ENCODE results near the gene CNTN5. TPM values are rescaled to one million over a fixed set of nuclear protein-coding genes. Genes with fewer than 3 reads are reported as not detected.

The CNTN5 gene
- total RNA-seq, 2 experiments from 2014 or later = not detected

DNA sequence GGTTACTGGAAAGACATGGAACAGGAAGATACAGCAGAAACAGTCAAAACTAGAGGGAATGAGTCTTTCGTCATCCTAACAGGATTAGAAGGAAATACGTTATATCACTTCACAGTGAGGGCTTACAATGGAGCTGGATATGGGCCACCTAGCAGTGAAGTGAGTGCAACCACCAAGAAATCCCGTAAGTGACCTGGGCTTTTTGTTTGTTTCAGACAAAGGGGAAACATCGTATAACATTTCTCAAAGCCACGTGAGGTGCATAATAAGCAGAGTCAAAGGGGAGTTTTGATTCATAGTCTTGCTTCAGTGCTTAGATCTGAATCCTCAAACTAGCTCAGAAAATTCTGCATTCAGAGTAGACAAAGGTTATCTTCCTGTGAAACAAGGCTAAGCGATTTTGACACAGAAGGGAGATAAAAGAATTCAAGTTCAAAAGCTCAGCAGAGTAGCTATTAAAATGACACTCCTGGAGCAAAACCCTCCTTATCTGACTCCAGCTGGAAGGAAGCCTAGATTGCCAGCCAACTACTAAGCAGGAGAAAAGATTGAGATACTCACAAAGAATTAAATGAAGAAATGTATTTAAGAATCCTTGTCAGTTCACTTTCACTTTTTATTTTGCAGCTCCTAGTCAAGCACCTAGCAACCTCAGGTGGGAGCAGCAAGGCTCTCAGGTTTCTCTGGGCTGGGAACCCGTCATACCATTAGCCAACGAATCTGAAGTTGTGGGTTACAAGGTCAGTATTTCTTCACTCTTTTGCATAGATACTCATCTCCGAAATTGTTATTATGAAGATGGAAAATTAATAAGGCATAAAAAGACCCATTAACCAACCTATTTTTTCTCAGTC, 1319.9 kb downstream of the CNTN5 start:
- Mint-ChIP-seq H3K27me3 (no peaks in the 10 kb centered on the region), H3K36me3 (ENCODE audit: low read depth) (no peaks in the 10 kb centered on the region), H3K9me3 (peaks cover 4% of the 10 kb centered on the region), H3K4me1 (ENCODE audit: low read depth) (no peaks in the 10 kb centered on the region), H3K4me3 (no peak overlapping the region), H3K27ac (no peak overlapping the region)
- CTCF ChIA-PET = no interaction called here
- TF ChIP-seq, protein P1, sequence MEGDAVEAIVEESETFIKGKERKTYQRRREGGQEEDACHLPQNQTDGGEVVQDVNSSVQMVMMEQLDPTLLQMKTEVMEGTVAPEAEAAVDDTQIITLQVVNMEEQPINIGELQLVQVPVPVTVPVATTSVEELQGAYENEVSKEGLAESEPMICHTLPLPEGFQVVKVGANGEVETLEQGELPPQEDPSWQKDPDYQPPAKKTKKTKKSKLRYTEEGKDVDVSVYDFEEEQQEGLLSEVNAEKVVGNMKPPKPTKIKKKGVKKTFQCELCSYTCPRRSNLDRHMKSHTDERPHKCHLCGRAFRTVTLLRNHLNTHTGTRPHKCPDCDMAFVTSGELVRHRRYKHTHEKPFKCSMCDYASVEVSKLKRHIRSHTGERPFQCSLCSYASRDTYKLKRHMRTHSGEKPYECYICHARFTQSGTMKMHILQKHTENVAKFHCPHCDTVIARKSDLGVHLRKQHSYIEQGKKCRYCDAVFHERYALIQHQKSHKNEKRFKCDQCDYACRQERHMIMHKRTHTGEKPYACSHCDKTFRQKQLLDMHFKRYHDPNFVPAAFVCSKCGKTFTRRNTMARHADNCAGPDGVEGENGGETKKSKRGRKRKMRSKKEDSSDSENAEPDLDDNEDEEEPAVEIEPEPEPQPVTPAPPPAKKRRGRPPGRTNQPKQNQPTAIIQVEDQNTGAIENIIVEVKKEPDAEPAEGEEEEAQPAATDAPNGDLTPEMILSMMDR (IDR thresholded peaks at IDR 0.05) = no peak
- ATAC-seq (no peak), DNase-seq (no peak)
- intact Hi-C loops (cut with micrococcal nuclease) = no loop called here
- POLR2A ChIA-PET = no interaction called here

DNA sequence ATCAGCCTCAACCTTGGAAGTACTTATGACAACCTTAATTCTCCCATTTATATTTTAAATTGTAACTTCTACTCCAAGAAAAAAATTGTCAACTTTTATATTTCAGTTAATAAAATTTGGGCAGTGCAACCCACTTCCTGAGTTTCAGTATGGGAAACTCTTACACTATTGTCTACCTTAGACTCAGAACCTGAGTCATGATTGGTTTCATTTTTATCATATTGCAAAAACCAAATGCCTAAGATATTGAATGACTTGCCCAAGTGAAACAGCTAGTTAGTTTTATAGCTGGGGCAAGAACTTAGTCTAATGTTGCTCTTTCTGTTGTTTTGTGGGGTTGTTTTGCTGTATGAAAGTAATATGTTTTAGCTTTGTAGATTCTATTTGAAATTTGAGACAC, 1332.3 kb downstream of the CNTN5 start:
- no peaks in the 10 kb centered on the region for H3K27me3 Mint-ChIP-seq
- DNase-seq (no peak), ATAC-seq (no peak)
- CTCF ChIA-PET = no interaction called here
- no peak overlapping the region for H3K27ac Mint-ChIP-seq
- H3K4me3 Mint-ChIP-seq = no peak overlapping the region
- no peaks in the 10 kb centered on the region for H3K4me1 Mint-ChIP-seq (ENCODE audit: low read depth)
- POLR2A ChIA-PET = no interaction called here
- H3K9me3 Mint-ChIP-seq = no peaks in the 10 kb centered on the region
- no peaks in the 10 kb centered on the region for H3K36me3 Mint-ChIP-seq (ENCODE audit: low read depth)
- intact Hi-C loops (cut with micrococcal nuclease) = no loop called here
- TF ChIP-seq, protein P1 (IDR thresholded peaks at IDR 0.05) = no peak

DNA sequence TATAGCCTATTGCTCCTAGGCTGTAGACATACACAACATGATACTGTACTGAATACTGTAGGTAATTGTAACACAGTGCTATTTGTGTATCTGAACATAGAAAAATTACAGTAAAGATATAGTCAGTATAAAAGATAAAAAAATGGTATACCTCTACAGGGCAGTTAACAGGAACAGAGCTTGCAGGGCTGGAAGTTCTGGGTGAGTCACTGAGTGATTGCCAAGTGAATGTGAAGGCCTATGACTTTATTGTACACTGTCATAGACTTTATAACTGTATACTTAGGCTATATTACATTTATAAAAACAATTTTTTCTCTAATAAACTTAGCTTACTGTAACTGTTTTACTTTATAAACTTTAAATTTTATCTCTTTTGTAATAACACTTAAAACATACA, 1334.0 kb downstream of the CNTN5 start:
- ATAC-seq (no peak), DNase-seq (no peak)
- peaks cover 4% of the 10 kb centered on the region for H3K9me3 Mint-ChIP-seq
- H3K27ac Mint-ChIP-seq = no peak overlapping the region
- POLR2A ChIA-PET = no interaction called here
- no peaks in the 10 kb centered on the region for H3K4me1 Mint-ChIP-seq (ENCODE audit: low read depth)
- intact Hi-C loops (cut with micrococcal nuclease) = no loop called here
- TF ChIP-seq, protein P1 (IDR thresholded peaks at IDR 0.05) = no peak
- CTCF ChIA-PET = no interaction called here
- H3K27me3 Mint-ChIP-seq = no peaks in the 10 kb centered on the region
- H3K4me3 Mint-ChIP-seq = no peak overlapping the region
- no peaks in the 10 kb centered on the region for H3K36me3 Mint-ChIP-seq (ENCODE audit: low read depth)

DNA sequence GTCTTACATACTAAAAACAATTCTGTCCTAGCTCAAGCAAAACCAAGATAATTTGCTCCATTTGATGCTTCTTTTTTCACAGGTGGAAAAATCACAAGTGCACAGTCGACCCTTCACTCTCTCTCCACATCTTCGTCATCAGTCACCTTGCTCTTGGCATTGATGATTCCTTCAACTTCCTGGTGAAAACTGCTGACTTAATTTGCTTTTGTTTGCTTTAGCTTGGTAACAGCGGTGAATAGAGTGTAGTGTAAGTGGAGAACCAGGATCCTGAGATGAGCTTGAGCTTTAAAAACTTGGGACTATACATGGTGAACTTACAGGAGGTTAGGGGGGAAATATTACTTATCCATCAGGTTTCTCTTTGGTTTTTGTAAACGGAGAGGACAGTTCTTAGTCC, 1335.3 kb downstream of the CNTN5 start:
- Mint-ChIP-seq H3K4me1 (ENCODE audit: low read depth) (no peaks in the 10 kb centered on the region), H3K9me3 (peaks cover 8% of the 10 kb centered on the region), H3K27ac (no peak overlapping the region), H3K4me3 (no peak overlapping the region), H3K27me3 (no peaks in the 10 kb centered on the region), H3K36me3 (ENCODE audit: low read depth) (no peaks in the 10 kb centered on the region)
- ChIA-PET POLR2A (no interaction called here), CTCF (no interaction called here)
- DNase-seq = no peak
- intact Hi-C loops (cut with micrococcal nuclease) = no loop called here
- no peak for ATAC-seq
- TF ChIP-seq, protein P1 (IDR thresholded peaks at IDR 0.05) = no peak

DNA sequence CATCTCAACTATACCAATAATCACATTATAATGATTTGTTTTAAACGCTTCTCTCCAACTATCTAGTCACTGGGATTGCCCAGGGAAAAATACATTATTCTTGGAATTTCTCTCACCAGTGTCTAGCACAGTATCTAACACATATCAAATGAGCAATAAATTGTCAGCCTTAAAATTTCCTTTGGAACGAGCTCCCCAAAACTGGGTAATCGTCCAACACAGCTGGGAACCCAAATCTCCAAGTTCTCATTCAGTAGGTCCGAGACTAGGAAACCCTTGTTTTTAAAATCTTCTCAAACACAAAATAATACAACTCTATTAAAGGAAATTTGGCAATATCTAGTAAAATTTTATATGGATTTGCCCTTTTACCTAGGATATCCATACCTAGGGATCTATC, 1338.5 kb downstream of the CNTN5 start:
- ChIA-PET POLR2A (no interaction called here), CTCF (no interaction called here)
- H3K36me3 Mint-ChIP-seq (ENCODE audit: low read depth) = no peaks in the 10 kb centered on the region
- TF ChIP-seq, protein P1 (IDR thresholded peaks at IDR 0.05) = no peak
- DNase-seq (no peak), ATAC-seq (no peak)
- no peak overlapping the region for H3K4me3 Mint-ChIP-seq
- no peak overlapping the region for H3K27ac Mint-ChIP-seq
- no peaks in the 10 kb centered on the region for H3K4me1 Mint-ChIP-seq (ENCODE audit: low read depth)
- H3K27me3 Mint-ChIP-seq = no peaks in the 10 kb centered on the region
- peaks cover 16% of the 10 kb centered on the region for H3K9me3 Mint-ChIP-seq
- intact Hi-C loops (cut with micrococcal nuclease) = no loop called here

Measured in activated CD8-positive, alpha-beta T cell treated with anti-CD3 and anti-CD28 coated beads for 36 hours (primary cell).